NCI-H1436 (cell line): ENCODE measurements around the gene DGKA.
A peak's percentile ranks its signal among the peaks of the same experiment; 100 is the strongest.
"Not testable (repeated sequence)": the region's sequence is repeated elsewhere in the genome, so short reads cannot be mapped to it uniquely, and the experiment has no call there.

Source experiments
- DNase-seq: peaks from one replicate; lab custom pipeline; 2025; lab: John Stamatoyannopoulos, UW

The DGKA gene

DNA sequence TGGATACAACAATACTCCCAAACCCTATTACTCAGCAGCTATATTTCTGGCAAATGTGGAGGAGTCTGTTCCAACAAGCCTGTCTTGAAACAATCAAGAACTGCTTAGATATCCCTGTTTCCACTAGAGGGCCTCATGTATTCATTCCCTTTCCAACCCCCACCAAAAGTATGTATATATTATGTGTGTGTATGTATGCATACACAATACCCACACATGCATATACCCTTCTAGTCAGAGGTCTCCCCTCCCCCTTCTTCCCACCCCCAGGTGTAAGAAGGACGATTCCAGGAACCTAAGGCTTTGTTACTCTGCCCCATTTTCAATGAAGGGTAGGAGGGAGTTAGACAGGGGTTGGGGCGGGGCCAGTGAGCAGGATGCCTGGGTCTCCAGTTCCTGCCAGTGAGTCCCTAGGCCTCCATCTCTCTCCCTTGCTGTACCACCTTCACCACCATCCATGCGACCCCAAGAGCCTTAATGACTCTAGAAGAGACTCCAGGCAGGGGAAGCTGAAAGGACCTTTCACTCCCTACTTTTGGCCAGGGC is at the start of gene DGKA:
Gene DGKA, plus strand, starts transcription at position 392 of the 546 bp plus-strand sequence. CDS start 5,342 bp downstream, outside the sequence.
- DNase-seq, result no peak

DNA sequence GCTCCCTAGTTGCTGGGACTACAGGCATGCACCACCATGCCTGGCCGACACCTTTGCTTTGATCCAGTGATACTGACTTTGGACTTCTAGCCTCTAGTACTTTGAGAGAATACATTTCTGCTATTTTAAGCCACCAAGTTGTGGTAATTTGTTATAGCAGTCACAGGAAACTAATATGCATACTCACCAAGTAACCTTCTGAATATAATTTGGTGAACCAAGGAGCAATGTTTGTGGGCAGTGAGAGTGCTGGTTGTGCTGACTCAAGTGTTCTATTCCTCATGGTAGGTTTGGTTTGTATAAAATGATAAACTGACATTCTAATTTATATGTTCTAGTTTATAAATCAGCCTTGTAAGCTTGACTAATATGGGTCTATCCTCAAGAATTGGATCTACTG is 45.8 kb upstream of the DGKA start:
- no peak for DNase-seq

DNA sequence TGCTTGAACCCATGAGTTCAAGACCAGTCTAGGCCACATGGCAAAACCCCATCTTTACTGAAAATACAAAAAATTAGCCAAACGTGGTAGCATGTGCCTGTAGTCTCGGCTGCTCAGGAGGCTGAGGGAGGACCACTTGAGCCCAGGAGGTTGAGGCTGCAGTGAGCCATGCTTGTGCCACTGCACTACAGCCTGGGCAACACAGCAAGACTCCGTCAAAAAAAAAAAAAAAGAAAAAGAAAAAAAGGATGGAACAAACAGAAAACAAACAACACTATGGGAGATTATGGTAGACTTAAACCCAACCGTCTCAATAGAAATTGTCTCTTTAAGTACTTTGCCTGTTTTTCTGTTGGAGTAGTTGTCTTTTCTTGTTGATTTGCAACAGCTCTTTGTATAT is 39.7 kb upstream of the DGKA start:
- no peak for DNase-seq

DNA sequence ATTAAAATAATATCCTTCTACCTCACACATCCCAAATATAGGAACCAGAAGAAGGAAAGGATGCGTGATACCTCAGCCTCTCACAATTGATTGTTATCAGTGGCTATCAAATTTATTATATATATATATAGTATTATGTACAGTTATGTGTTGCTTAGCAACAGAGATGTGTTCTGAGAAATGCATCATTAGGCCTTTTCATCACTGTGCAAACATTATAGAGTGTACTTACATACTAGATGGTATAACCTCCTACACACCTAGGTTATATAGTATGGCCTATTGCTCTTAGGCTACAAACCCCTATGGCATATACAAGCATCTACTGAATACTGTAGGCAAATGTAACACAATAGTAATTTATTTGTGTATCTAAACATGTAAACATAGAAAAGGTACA is 37.2 kb upstream of the DGKA start:
- no peak for DNase-seq

DNA sequence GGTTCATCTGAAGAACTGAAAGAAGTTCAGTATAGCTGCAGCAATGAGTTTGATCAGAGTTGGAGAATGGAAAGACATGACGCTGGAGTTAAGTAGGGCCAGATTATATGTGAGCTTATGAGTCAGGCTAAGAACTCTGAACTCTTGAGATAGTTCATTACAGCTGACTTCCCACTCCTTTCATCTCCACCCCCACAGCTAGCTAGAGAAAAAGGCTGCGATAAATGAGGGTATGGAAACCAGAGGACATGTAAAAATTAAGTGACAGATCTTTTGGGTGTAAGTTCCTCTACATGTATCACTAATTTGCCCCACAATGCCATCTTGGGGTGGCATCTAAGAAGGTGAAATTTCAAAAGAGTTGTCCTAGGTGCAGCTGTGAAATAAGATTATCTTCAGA is 31.9 kb upstream of the DGKA start:
- no peak for DNase-seq

DNA sequence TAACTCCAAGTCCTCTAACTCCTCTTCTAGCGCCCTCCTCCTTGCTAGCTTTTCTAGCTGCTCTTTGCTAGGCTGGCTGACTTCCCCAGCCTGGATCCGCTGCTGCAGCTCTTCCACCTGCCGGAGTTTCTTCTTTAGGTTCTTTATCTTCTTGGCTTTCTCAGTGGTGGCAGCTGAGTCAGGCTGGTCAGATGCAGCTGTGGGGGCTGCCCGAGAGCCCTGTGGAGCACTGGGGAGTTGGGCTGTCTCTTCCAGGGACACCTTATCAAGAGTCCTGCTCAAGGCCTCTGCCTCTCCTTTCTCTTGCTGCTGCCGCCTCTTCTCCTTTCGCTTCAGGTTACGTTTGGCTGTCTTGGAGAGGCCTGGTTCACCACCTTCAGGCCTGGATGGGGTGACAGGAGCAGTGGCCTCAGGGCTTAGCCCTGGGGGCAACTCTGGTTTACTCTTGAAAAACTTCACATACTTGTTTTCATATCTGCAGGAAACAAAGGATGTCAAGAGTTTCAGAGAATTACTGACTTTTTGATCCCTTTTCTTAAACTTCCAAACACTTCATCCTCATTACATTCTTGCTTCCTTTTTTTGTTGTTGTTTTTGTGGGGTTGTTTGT is 29.0 kb upstream of the DGKA start:
- DNase-seq, result no peak

DNA sequence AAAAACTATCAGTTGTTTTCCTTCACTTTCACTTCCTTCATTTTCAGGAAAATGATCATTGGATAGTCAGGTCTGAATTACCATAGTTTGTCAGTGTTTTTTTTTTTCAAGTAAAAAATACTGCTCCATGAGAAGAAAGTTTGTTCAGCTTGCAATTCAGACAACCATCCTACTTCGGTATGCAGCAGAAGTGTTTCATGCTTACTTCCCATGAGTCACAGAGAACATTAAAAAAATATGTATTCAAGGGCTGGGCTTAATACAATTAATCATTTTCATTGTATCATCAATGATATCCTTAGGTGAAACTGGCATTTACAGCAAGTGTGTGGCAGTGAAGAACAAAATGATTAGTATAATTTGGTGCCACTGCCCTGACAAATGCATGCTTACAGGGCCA is 24.9 kb upstream of the DGKA start:
- no peak for DNase-seq

DNA sequence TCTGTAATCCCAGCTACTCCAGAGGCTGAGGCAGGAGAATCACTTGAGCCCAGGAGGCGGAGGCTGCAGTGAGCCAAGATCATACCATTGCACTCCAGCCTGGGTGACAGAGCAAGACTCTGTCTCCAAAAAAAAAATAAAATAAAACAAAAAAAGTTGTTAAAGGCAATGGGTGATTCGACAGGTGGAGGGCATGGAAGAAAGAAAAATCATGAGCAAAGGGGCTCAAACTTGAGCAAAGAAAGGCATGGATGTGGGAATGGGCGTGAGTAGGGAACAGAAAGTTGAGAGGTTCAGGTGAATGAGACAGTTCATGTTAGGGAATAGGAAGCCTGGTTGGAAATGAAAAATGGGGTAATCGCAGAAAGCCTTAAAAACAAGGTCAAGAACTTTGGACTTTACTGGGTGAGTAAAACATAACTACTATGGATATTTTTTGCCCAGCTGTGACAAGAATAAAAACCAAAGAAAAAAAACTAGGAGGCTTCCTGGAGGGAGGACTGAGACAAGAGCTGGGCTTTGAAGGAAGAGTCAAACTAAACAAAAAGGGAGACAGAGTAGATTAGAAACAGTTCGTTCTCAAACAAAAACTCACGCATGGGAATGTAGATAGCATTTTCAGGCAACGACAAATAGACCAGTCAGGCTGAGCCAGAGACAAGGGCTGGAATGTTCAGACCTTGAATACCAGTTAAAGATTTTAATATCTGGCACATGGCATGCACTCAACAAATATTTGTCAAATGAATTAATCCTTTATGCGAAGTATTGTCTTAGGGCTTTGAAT is 22.0 kb upstream of the DGKA start:
- no peak for DNase-seq

DNA sequence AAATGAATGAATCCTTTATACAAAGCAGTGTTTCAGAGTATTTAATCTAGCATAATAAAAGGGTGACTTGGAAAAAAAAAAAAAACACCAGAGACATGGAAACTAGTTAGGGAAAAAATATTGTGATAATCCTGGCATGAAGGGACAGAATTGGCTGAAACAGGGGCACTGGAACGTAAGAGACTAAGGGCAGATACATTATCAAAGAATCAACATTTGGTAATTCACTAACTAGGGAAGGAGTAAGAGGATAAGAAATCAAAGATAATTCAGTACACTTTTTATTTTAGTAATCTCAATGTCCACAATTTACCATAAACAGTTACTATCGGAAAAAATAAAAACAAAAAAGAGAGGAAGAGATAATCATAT is 21.5 kb upstream of the DGKA start:
- no peak for DNase-seq

DNA sequence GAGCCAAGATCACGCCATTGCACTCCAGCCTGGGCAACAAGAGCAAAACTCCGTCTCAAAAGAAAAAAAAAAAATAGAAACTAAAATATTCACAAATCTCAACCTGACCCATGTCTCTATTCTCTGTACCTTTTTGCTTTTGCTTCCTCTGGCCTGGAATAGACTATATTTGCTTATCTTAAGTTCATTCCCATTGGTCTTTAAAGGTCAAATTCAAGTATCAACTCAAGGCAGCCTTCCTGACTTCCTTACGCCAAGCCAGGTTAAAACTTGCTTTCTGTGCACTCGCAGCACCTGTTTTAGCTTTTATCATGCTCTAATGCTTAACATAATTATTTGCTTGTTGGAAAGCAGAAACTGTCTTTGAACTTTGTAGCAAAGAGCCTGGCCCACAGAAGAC is 18.1 kb upstream of the DGKA start:
- DNase-seq, result no peak

DNA sequence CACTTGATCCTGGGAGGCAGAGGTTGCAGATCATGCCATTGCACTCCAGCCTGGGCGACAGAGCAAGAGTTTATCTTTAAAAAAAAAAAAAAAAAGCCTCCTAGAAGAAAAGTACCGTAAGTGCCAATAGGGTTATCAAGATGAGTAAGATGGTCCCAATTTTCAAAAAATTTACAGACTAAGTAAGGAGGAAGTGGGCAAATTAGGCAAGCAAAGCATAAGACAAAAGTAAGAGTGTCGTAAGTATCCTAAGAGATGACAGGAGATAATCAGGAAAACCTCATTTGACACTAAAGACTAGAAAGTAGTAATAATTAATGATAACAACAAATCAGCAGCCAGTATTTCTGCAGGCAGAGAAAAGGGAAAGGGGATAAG is 15.5 kb upstream of the DGKA start:
- DNase-seq, result no peak

DNA sequence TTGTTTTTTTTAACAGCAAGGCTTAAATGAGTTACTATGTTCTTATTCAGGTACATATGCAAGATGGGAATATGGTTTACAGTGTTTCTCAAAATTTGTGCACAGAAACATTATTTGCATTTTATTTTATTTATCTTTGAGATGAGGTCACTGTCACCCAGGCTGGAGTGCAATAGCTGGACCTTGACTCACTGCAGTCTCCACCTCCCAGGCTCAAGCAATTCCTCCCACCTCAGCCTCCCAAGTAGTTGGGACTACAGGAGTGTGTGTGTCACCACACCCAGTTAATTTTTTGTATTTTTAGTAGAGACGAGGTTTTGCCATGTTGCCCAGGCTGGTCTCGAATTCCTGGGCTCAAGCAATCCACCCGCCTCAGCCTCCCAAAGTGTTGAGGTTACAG is 11.9 kb upstream of the DGKA start:
- DNase-seq, result not testable (repeated sequence)

DNA sequence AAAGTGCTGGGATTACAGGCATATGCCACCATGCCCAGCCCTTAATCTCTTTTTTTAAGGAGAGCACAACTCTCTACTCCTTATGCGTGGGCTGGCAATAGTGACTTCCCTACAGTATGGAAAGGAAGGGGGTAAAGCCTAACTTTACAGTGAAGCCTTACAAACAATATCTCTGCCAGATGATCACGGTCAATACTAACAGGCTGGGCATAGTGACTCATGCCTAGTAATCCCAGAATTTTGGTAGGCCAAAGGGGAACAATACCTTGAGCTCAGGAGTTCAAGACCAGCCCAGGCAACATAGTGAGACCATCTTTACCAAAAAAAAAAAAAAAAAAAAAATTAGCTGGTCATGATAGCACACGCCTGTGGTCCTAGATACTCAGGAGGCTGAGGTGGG is 8.8 kb upstream of the DGKA start:
- DNase-seq, result no peak

DNA sequence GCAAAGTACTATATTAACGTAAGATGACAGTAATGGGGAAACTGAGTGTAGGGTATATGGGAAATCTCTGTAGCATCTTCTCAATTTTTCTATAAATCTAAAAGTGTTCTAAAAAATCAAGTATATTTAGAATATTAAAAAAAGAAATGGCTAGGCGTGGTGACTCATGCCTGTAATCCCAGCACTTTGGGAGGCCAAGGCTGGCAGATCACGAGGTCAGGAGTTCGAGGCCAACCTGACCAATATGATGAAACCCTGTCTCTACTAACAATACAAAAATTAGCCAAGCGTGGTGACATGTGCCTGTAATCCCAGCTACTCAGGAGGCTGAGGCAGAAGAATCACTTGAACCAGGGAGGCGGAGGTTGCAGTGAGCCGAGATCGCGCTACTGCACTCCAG is 7.3 kb upstream of the DGKA start:
- DNase-seq, result not testable (repeated sequence)

DNA sequence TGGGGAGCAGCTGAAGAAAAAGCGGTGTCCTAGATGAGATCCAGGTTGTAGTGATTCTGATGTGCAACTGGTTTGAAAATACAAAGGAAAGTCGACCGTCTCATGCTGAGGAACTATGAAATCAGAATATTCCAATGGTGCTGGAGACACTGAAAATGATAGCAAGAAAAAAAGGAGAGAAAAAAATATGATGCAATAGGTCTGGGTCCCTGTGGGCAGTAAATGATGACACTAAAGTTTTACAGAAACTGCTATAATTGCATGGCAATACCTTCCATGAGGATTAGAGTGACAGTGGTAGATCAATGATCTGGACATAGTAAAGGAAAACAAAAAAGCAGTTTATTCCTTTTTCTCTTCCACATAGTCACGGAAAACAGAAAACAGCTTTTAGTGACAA is 5.6 kb upstream of the DGKA start:
- no peak for DNase-seq

DNA sequence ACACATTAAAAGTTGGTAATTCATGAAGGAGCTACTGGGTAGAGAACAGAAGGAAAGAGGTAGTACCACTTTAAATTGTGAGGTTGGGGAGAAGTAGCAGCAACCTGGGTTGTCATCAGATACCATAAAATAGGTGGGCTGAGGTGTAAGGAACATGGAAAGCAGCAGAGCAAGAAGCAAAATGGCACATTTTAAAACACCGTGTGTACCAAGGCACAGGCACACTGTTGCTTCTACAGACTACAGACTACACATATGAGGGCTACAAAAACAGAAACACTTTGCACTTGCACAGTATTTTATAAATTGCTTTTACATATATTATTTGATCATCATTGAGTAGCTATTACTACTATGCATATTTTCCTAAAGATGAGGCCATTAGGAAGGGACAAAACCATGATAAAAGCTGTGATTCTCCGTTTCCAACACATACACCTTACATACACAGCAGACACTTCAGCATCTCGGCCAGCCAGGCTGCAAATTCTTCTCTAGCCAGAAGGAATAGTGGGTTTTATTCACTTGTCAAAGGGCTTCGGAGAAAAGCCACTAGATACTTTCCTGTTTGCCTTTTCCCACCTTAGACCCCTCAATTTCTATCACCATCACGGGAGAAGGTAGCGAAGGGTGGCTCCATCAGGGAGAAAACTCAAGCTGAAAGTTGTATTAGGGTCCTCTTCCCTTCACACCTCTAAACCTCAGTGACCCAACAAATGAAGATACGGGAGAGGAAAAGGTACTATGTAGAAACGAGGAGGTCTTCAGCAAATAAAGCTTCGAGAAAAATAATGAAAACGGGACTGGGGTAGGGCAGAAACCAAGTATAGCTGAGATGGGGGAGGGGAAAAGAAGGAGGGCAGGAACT is 4.9 kb upstream of the DGKA start:
- DNase-seq, result no peak

DNA sequence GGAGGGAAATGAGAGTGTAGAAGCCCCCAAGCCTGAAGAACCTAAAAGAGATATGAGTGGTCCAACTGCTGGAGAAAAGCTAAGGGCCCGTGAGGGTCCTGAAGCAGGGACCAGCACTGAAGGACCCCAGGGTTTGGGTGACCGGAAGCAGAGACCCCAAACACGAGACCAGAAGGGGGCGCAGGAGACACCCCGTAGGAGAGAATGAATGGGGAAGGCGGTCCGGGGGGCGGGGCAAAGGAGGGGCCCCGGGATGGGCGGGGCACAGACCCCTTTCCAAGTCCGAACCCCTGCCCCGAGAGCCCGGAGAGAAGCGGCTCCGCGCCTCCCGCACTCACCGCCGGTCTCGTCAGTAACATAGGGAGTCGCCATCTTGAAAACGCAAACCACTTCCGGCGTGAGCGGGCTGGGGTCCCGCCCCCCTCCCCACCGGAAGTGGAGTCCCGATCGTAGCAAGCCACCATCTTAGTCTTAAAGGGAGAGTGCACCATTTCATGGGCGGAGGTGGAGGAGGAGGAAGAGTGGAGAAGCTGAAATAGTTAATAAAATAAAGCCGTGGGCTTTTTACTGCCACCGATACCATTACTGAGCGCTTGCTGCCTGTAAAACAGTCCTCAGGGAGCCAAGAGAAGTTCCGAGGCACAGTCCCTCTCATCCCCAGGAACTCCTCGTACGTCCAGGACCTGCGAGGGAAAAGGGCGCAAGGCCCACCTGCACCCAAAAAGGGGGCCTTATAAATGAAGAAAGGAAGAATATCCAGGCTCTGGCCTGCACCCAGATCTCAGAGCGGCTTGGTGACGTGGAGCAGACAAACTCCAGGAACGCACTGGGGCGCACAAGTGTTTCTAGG is 4.0 kb upstream of the DGKA start:
- DNase-seq, result peak; percentile 84

DNA sequence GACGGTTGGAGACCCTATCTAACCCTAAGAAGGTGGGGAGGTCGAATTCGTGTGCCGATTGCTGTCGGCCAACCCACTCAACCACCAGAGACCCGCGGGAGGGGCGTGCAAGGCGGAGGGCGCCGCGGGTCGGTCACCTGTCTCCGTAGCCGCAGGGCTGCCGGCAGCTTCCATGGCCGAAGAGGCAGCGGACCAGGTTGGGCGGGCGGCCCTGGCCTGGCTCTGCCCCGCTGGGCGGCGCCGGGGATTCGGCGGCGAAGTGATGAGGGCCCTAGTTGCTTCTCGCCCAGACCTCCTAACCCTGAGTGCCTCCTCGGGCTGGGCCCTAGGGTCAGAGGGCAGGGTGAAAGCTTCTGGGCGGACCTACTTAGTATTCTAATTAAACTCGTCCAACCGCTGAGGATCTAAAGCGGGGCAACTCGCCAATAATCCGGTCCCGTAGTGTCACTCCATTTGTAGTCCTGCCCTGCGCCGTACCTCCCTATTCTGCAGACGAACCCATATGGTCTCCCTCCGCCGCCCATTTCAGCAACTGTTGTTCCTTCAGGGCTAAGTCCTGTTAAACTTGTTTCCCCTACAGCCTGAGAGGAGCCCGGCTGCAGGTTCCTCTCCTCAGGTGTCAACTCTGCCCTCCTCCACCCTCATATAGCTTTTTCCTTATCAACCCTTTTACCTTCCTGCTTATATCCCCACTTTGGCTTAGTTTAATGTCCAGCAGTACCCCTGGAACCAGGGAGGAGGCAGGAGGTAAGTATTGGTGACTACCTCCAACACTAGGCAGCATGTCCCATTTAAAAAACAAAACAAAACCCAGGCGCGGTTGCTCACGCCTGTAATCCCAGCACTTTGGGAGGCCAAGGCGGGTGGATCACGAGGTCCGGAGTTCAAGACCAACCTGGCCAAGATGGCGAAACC is 3.1 kb upstream of the DGKA start, which contains the start of gene PYM1:
Gene PYM1, minus strand, starts transcription at position 307 of the 915 bp plus-strand sequence. Its CDS starts 133 bp downstream, at position 174.
- DNase-seq, result no peak

DNA sequence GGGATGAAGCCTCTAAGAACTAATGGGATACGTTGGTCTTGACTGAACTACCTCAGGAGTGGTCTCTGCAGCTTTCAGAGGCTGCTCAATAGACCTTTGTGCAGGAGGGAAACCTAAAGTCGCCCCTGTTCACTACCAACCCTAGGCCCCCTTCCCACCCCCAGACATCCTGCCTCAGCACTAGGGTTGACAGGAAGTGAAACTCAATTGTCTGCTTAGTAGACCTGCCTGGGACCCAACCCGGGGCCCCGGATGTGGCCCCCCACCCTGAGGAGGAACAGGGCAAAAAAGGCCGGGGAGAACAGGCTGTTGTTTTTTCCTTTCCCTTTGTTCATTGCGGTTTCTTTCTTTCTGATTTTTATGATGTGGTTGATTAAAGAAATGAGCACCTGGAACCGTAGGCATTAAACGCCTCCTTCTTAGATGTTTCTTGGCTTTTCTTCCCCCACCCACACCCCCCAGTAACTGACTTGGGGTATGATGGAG is 1.6 kb upstream of the DGKA start:
- DNase-seq, result no peak

DNA sequence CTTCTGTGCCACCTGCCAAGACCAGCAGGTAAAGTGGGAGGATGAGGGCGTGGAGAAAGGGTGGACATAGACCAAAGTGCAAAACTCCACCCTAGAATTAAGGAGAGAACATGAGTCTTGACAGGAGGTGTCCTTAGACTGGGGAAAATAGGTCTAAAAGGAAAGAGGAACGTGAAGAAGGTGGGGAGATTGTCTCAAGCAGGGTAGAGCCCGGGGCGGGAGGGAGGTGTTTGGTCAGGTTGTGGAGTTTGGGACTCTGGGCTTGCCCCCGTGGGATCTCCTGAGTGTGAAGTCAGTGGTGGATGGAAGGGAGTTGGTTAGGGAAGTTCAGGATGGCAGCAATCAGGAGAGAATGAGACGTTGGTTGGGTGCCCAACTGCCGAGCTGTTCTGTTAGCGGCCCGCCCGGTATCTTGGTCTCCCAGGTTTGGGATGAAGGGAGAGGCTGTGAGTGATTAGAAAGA is 386 bp downstream of the DGKA start:
- DNase-seq, result no peak
